Stimulated activated CD4-positive, alpha-beta T cell treated with anti-CD3 and anti-CD28 coated beads, Interleukin-2, amount 100 ng/mL, for 4 hours (primary cell): ENCODE results near the gene CD52.
"Not testable (repeated sequence)": the region's sequence is repeated elsewhere in the genome, so short reads cannot be mapped to it uniquely, and the experiment has no call there.

ENCODE experiments used
- DNase-seq: peaks from one replicate; pipeline ENCODE4 v3.0.0-alpha.2; 2020; ENCODE audit warnings: low read depth

The CD52 gene

GRCh38 chr1:26284597-26285347, 33.0 kb upstream of the CD52 start:
- peak; percentile 99 for DNase-seq

GRCh38 chr1:26285366-26286063, 32.2 kb upstream of the CD52 start:
- no peak for DNase-seq

DNA sequence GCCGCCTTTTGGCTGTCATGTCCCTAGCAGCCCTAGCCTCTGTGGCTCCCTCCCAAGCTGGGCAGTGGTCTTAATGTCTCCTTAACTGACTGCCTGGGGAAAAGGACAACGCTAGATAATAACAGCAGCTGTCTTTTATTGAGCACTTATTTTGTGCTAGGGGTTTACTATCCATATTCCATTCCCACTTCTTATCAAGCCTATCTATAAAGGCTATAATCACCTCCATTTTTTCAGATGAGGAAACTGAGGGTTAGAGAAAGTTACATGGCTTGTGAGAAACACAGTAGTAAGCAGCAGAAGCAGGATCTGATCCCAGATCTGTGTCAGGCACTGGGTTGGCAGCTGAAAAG, 31.7 kb upstream of the CD52 start:
- no peak for DNase-seq

DNA sequence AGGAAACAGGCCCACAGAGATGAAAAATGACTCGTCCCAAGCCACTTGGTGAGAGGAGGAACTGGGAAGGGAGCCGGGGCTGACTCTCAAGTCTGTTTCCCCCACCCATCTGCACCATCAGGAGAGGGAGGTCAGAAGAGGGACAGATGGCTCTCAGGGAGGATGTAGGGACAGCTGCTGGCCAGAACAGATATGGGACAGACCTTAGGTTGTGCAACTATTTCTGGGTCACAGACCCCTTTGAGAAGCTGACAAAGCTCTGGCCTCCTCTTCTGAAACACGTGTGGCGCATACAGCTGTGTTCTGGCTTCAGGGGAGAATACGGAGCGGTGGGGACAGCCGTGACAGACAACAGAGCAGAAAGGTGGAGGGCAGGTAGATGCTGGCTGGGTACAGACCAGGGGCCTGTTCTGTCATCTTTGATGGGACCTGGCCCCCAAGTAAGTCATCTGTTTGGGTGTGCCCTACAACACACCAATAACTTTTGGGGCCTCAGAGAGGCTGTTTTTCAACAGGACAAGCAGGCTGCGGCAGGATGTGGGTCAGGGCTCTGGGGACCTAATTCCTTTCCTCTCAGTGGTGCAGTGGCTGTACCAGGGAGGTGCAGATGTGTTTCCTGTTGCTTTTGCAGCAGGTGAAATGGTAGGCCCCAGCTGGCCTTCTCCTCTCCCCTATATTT, 30.6 kb upstream of the CD52 start:
- DNase-seq: no peak

GRCh38 chr1:26287811-26288210, 29.9 kb upstream of the CD52 start:
- no peak for DNase-seq

DNA sequence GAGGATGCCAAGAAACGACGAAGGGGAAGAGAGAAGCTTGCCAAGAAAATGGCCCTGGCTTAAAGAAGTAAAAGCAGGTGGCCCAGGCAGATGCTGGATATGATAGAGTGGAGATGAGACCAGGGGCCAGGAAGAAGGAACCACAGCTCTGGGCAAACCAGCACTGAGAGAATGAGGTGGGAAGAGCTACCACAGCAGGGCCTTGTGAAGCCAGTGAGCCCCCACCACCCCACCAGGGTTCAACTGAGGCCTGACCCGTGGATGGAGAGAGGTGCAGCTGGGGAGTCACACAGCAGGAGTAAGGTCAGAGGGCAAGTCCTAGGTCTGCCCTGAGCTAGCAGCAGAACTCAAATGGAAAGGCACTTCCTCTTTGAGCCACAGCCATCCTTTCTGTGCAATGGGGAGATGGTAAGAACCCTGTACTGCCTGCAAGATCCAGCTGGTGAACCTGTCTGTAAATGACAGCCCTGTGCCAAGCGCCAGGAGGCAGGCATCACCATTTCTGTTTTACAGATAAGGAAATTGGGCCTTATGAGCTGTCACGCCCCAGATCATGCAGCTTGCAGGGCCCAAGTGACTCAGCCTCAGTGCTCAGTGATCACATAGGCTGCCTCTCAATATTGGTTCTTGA, 29.3 kb upstream of the CD52 start:
- DNase-seq: peak; percentile 66

GRCh38 chr1:26289158-26290059, 28.3 kb upstream of the CD52 start:
- no peak for DNase-seq

- no peak for DNase-seq
Observed at GRCh38 chr1:26290122-26290881, 27.5 kb upstream of the CD52 start.

DNA sequence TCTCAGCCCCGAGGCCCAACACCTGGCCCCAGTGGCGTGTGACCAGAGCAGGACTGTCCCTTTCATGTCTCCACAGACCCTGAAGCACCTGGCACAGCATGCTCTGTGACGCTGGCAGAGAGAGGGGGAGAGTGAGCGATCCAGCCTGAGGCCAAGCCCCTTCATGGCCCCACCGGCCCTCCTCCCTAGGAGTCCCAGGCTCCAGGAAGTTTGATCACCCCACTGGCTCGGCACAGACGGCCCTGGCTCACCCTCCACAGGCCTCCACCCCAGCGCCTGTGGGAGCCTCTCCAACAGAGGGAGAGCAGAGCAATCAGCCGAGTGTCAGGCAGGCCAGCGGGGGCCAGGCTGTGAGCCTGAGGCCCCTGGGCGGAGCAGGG, 26.9 kb upstream of the CD52 start:
- DNase-seq: no peak

DNA sequence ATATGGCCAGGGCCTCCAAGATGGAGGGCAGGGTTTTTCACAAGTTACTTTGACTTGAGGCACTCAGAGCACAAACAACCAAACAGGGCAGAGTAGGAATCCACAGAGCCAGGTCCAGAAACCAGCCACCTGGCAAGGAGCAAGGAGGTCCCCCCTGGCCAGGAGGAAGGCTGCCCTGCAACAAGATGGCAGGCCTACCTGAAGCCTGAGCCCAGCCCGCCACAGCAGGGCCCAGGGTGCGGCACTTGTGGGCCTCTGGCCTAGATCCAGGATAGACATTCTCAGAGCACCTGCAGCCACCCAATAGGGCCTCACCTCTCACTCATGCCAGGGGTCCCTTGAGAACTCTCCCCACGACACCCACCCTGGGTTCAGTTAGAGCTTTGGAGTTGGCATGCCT, 26.3 kb upstream of the CD52 start:
- no peak for DNase-seq

DNA sequence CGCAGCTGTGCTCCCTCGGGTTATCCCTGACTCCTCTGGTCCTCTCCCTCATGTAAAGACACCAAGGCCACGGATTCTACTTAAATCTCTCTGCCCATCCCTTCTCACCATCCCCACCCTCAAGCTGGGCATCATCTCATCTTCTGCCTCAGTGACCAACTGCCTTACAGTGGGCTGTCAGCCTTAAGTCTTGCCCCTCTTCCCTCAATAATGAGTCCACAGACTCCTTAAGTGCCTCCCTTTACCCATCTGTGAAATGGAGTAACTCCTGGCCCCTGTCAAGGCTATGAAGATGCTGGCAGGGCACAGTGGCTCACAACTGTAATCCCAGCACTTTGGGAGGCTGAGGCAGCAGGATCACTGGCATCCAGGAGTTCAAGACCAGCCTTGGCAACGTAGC, 25.8 kb upstream of the CD52 start:
- DNase-seq: no peak

- not testable (repeated sequence) for DNase-seq
Observed at GRCh38 chr1:26292735-26293134, 25.0 kb upstream of the CD52 start.

GRCh38 chr1:26293911-26294463, 23.8 kb upstream of the CD52 start:
- DNase-seq: no peak

DNA sequence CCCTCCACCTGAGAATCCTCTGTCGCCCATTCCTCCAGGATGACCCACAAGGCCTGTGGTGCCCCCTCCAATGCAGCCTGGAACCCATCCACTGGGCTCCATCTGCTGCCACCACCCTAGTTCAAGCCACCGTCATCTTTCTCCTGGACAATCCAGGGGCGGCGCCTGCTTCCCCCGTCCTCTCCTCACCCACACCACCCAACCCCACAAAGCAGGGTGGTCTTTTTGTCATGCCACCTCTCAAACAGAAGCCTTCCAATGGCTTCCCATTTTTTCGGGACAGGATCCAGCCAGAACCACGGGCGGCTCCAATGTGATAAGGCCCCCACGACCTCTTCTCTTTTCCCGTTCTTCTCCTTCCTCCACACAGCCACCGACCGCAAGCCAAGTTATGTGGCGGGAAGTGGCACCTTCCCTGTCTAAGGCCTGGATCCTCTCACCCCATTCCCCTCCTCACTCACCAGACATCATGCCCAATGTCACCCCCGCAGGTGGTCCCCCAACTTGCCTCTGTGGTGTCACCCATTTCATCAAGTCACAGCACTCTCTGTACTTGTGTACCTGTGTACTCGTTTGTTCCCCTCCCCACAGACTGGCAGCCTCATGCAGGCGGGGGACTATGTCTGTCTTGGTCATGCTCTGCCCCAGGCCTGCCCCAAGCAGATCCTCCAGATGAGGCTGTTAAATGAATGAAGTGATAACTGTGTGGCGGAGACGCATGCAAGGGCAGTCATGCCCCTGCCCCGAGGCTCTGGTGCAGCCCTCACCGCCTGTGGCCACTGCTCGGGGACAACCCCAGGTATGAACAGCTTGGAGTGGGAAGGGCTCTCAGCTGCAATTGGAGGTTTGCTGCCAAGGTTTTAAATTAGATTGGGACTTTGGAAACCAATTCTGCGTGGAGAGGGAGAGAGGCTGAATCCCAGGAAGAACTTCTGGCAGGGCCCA, 22.3 kb upstream of the CD52 start:
- DNase-seq: no peak

- DNase-seq: no peak
Observed at GRCh38 chr1:26296340-26297056, 21.3 kb upstream of the CD52 start.

- no peak for DNase-seq
Observed at GRCh38 chr1:26297057-26297790, 20.5 kb upstream of the CD52 start.

- DNase-seq: no peak
Observed at GRCh38 chr1:26297791-26298124, 20.0 kb upstream of the CD52 start.

DNA sequence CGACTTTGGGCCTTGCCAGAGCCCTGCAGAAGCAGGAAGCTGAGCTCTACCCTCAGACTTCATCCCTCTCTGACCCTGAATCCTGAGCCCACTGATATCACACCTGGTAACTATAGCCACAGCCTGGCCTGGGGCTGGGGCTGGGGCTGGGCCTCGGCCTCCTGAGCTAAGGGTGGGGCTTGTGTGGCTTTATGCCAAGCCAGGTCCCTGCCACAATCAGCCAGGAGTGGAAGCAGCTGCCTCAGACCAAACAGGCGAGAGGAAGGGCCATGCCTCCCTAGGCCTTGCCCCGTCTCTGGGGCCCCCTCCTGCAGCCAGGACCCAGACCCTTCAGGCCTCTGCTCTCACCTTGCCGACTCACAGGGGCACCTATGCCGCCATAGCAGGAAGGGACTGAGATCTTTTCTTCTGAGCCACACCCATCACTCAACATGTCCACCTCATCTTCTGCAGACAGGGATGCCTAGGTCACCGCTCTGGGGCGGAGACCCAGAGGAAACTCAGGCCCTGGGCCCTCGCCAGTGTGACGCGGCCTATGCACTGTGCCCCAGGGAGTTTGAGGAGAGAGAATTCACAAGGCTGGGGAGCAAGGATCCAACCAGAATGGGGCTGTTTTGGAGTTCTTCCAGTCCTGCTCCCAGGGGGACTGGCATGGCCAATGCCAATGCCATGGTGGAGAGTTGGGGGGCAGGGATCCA, 17.0 kb upstream of the CD52 start:
- DNase-seq: no peak
